HG03135 (cell line): ENCODE measurements around the gene ERO1A.
"Not testable (repeated sequence)": the region's sequence is repeated elsewhere in the genome, so short reads cannot be mapped to it uniquely, and the experiment has no call there.

Experiments
- ATAC-seq: cut with Tn5 transposase; IDR thresholded peaks from one replicate; pipeline ENCODE4 v1.9.1; 2021; ENCODE audit warnings: mild to moderate bottlenecking, moderate library complexity; ENCODE audit not compliant: unreplicated experiment

Gene ERO1A, protein sequence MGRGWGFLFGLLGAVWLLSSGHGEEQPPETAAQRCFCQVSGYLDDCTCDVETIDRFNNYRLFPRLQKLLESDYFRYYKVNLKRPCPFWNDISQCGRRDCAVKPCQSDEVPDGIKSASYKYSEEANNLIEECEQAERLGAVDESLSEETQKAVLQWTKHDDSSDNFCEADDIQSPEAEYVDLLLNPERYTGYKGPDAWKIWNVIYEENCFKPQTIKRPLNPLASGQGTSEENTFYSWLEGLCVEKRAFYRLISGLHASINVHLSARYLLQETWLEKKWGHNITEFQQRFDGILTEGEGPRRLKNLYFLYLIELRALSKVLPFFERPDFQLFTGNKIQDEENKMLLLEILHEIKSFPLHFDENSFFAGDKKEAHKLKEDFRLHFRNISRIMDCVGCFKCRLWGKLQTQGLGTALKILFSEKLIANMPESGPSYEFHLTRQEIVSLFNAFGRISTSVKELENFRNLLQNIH

DNA sequence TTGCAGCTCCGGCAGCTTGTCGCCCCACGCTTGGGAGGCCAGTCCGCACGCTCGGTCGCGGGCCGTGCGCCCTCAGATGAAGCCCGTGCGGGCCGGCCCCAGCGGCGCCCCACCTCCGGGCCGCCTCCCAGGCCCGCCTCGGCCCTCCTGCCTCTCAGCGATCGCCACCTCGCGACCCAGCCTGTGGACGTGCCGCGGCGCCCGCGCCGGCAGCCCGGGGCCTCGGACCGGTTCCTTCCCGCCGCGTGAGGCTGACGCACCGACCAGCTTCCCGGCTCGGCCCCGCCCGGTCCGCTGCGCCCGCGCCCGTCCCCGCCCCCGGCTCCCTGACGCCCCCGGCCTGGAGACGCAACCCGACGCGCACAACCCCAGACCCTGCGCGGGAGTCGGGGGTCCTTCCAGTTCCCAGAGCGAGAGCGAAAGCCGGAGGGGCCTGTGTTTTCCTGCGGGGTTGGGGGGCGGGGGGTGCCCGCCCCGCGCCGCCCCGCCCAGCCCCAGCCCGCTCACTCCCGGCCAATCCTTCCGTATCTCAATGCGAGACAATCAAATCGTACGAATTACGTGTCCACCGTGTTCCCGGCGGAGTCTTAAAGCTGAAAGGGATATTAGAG, at the start of gene ERO1A:
TSS of gene ERO1A (minus strand) at position 78 of the 611 bp plus-strand sequence. CDS start at position 1, 77 bp downstream.
- peak; percentile 60 for ATAC-seq

DNA sequence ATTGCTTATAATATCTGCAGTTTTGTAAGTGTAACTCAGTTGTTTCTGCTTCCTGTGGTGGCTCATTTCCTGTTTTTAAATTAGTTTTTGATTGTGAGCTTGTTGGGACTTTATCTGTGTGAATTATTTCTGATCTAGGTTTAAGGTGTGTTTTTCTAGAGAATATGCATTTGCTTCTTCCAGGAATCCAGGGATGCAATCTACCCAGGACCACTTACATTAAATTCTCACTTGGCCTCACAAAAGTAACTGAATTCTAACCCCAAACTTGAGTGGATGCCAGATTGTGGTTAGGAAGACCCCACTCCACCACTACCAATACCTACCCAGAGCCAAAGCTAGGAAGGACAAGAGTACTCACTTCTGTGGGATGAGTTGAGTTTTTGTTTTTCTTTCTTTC, 46.5 kb upstream of the ERO1A start:
- ATAC-seq = no peak

DNA sequence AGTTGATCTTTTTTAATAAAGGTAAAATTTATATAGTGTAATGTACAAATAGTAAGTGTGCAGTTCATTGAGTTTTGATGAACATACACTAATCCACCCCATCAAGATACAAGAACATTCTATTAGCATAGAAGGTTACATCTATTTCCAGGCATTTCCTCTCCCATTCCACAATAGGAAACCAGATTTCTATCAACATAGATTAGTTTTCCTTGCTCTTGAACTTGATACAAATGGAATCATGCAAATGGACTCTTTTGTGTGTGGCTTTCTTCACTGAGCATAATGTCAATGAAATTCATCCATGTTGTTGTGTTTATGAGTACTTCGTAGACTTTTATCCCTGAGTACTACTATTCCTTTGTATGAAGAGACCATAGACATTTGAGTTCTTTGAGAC, 45.4 kb upstream of the ERO1A start:
- no peak for ATAC-seq

DNA sequence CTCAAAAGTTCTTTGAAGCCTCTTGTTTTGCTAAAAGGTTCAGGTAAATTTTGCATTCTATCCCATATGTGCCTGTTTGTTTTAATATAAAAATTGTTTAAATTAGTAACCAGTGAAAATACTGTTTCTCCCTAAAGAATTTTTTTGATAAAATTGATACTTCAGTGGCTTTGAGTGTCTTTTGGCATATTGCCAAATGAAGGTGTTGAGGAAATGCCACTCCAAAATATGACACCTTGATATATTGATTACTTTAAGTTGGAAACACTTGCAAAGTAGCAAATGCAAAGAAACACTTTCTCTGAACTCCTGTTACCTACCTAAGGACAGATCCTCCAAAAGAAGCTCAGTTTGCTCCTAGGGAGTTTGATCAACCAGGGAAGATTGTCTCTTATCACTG, 43.1 kb upstream of the ERO1A start:
- ATAC-seq = no peak

DNA sequence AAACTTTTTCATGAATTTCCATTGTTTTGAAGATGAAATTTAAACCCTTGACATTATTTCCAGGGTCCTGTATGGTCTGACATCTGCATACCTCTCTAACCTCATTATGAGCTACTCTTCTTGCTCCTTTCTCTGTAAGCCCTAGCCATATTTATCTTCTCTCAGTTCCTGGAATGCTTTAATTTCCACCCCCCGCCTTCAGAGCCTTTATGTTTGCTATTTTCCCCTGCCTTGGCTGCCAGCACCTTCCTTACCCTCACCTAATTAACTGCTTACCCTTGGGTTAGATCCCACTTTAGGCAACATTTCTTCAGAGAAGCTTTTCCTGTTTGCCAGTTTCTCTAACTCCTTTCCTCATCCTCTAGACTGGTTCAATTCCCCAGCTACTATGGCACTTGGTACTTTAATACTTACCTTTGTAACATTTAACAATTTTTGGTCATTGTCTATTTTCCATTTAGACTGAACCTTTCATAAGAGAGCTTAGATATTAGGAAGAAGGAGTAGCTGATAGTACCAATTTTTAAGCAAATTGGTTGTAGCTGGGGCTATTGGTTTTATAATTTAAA, 40.6 kb upstream of the ERO1A start:
- ATAC-seq = no peak

DNA sequence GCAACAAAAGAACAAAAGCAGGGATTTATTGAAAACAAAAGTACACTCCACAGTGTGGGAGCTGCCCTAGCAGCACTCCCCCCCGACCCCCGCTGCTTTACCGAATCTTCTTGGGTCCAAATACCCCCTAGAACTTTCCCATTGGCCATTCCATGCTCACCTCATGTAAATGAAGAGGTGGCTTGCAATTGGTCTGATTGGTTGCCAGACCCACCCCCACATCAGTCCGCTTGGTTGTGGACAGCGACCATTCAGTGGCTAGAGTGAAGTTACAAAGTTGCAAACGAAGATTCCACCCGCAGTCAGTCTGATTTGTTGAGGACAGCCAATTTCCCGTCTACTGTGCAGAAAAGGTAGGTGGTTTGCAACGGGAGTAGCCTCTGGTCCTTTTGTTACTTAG, 38.5 kb upstream of the ERO1A start:
- no peak for ATAC-seq

DNA sequence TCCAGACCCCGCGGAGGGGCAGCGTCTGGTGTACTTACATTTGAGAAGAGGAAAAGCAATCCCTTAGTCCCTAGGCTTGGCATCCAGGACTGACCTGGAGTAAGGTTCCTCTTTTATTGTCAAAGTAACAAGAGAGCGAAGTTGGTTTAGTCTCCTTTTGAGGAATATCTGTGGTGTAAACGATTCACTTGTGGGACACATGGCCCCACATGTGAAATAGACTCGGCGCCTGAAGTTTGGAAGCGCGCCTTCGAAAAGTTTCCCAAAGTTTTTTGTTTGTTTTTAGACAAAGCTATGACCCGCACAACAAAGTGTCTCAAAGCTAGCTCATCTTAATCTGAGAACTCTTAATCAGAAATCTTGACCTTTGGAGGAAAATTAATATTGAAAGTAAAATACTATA, 35.4 kb upstream of the ERO1A start:
- ATAC-seq = no peak

DNA sequence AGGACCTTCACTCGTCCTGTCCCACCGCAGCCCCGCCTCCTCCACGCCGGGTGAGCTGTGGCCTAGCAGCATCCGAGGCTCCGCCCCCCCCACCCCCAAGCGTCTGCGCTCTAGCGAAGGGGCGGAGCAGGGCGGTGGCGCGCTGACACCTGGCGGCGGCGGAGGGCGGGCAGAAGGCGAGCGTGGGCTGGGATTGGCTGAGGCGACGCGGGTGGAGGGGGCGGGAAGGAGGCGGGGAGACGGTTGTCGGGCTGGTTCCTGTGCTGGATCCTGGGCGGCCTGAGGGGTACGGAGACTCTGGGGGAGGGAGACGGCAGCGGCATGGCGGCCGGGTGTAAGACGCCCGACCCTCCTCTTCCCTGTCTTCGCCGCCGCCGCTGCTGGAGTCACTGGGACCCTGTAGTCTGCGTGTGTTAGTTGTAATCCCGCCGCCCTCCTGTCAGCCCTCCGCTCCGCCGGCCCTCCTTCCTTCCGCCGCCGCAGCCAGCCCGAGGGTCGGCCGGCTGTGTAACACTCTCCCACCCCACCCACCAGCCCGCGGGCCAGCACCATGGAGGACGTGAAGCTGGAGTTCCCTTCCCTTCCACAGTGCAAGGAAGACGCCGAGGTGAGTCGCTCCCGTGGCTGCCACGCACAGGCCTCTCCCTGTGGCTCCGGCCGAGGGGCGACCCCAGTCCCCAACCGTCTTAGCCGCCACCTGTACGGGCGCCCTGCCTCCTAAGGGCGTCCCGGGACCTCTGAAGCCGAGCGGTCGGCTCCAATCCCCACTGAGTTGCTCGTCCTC, 34.8 kb upstream of the ERO1A start, which contains the start of gene STYX:
TSS of gene STYX (plus strand) at position 242 of the 784 bp plus-strand sequence. CDS start at position 551, 309 bp downstream.
- peak; percentile 91 for ATAC-seq

DNA sequence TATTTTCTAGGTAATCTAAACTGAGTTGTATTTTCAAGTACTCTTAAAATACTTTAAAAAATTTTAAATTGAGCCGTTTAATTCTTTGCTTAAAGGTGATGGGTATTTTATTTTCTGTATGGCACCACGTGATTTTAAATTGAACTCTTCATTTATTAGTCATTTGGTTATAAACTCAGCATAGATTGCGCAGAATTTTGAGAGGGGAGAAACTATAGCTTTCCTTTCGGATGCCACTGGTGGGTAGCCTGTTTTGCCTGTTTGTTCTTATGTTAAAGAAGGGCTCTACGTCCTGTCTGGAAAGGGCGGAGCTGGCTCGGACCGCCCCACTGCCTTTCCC, 34.2 kb upstream of the ERO1A start:
- ATAC-seq = no peak

DNA sequence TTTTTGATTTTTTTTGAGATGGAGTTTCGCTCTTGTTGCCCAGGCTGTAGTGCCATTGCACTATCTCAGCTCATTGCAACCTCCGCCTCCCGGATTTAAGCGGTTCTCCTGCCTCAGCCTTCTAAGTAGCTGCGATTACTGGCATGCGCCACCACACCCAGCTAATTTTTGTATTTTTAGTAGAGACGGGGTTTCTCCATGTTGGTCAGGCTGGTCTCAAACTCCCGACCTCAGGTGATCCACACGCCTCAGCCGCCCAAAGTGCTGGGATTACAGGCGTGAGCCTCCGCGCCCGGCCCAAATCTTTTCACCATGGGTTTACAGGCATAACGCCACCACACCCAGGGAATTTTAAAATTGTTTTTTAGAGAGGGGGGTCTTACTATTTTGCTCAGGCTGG, 33.7 kb upstream of the ERO1A start:
- ATAC-seq = not testable (repeated sequence)

DNA sequence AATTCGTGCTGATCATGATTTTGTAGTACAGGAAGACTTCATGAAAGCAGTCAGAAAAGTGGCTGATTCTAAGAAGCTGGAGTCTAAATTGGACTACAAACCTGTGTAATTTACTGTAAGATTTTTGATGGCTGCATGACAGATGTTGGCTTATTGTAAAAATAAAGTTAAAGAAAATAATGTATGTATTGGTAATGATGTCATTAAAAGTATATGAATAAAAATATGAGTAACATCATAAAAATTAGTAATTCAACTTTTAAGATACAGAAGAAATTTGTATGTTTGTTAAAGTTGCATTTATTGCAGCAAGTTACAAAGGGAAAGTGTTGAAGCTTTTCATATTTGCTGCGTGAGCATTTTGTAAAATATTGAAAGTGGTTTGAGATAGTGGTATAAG, 32.2 kb upstream of the ERO1A start:
- not testable (repeated sequence) for ATAC-seq

DNA sequence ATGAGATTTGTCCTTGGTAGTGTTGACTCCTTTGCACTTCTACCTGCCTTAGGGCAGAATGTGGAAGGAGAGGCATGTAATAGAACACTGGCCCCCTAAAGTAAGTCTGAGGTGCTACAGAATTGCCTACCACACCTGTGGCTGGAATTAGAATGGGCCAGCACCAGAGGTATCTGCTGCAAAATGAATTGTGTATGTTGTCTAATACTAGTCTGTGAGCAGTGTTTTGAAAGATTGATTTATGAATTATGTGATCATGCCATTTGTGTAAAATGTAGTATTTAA, 28.9 kb upstream of the ERO1A start:
- no peak for ATAC-seq

DNA sequence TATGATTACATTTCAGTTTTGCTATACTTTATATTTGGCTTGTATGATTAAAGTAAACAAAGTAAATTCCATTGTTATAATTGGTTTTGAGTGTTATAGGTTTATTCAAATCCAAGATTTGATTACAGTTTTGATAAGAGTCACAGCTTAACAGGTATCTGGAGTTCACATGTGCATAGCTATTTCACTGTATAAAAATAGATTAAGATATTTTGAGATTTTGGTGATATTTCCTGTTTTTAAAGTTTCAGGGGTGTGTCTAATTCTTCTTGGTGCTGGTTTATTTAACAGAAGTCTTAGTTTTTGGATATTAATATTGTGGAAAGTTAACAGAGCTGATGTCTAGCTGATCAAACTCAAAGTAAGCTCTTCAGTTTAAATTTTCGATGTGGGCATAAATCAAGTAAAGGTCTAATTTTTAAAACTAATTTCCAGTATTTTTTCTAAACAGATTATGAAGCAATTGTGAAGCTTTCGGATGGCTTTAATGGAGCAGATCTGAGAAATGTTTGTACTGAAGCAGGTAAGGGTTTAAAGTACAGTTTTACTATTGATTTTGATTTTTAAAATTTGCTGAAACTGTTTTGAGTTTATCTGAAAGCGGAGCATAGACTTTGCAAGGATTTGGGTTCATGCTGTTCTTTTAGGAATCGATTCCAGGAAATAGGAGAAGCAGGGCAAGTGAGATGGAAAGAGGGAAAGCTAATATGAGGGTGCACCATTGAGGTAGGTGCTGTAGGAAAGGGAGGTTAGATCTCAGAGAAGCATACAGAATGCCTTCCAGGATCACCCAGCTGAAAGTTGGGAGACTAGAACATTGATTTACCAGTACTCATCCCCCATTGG, 28.4 kb upstream of the ERO1A start:
- no peak for ATAC-seq

DNA sequence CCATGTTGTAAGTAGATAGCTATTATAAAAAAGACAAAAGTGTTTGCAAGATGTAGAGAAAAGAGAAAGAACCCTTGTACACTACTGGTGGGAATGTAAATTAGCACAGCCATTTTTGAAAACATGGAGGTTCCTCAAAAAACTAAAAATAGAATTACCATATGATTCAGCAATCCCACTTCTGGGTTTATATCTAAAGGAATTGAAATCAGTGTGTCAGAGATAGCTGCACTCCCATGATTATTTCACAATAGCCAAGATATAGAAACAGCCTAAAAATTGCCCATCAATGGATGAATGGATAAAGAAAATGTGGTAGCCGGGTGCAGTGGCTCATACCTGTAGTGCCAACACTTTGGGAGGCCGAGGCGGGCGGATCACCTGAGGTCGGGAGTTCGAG, 20.8 kb upstream of the ERO1A start:
- no peak for ATAC-seq

DNA sequence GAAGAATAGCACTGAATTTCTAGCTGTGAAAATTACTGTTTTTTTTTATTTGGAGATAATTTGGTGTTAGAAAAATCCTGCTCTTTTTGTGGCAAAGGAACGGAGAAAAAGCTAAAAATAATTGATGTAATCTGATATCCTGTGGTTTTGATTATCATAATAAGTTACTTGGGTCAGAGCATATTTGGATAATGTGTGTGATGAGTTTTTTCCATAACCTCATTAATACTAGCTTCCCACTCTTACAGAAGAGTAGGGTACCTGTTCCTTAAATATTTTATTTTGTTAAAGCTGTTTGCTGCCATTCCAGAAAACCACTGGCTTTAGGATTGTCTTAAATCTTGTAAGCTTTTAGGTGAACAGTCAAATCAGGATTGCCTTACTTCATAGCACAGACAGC, 16.3 kb upstream of the ERO1A start:
- ATAC-seq = no peak

DNA sequence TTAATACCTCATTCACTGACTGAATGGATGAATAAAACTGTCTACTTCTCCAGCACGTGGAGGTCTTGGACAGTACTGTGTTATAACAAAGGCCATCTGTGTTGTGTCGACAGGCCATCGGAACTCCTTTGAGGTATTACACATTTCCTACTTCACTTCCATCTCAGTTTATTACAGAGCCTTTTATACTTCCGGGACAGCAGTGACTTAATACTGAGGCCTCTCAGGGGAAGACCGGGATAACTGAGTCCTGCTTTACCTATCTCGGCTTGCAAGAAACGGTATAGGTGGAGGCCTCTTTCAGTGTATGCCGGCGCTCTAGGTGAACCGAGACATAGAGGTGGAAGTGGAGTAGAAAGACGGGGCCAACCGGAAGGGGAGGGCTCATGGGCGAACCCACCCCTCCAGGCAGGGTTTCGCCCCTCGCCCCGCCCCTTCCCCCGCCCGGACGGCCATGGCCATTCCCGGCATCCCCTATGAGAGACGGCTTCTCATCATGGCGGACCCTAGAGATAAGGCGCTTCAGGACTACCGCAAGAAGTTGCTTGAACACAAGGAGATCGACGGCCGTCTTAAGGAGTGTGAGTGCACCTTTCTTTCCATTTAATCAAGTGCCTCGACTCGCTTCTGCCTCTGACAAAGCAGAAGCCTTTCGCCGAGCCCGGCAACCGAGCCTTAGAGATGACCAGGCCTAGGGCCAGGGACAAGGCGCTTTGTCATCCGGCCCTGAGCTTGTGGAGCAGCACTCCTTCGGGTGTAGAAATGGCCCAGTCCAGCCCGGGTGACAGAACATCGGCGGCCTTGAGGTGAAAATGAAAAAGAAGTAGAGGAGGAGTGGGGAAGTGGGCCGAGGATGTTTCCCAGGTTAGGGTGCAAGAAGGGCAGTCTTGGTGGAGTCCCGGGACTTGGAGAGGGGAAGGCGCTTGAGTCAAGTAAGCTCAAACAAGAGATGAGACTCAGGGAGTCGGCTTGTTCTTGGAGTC, 11.7 kb upstream of the ERO1A start, which contains the start of gene PSMC6:
TSS of gene PSMC6 (plus strand) at position 477 of the 983 bp plus-strand sequence. CDS start at position 497, 20 bp downstream.
- ATAC-seq = peak; percentile 97

DNA sequence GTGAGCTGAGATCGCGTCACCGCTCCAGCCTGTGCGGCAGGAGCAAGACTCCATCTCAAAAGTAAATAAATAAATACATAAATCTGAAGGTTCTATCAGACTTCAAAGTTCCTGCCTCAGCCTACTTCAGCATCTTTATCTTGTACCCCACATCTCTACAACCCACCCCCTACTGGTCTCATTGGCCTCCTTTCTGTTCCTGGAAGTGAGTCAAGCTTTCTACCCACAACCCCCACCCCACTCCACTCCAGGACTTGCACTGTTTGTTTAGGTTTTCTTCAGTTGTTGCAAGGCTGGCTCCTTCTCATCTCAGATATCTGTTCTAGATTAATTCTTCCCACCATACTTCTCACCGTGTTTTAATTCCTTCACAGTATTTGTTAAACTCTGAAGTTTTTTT, 10.9 kb upstream of the ERO1A start:
- no peak for ATAC-seq

DNA sequence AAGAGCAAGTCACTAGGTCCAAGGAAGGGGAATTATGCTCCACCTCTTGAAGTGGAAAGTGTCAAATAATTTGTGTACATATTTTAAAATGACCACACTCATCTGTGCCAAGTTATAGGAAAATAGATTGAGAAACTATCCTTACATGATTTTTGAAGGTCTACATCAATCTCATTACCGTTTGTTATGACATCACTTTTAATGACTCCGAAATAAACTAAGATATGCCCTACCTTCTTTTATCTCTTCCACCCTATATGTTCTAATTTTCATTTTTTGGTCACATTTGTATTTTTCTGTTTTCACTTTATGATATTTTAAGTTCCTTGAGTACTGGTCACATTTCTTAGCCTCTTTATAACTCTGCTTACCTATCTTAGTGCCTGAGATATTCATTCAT, 8.3 kb upstream of the ERO1A start:
- ATAC-seq = no peak

DNA sequence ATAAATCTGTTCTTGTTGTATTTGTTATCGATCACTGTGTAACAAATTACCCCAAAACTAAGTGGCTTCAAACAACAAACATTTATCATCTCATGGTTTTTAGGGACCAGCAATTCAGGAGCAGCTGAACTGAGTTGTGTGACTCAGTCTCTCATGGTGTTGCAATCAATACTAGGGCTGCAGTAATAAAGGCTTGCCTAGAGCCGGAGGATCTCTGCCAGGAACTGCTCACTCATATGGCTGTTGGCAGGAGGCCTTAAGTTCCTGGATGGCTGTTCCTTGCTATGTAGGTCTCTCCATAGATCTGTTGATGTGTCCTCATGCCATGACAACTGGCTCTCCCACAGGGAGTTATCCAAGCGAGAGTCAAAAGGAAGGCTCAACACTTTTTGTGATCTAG, 7.9 kb upstream of the ERO1A start:
- ATAC-seq = no peak
